IMR-90 (cell line): ENCODE results near the gene SERPINA5. TPM values are rescaled to one million over a fixed set of nuclear protein-coding genes. Genes with fewer than 3 reads are reported as not detected.

ENCODE experiments used
- ATAC-seq: fragments of 200-7000 bp; cut with Tn5 transposase; 2 replicates; pipeline ENCODE4 v1.9.1; 2020; ENCODE audit warnings: low read depth, mild to moderate bottlenecking, moderate library complexity
- BruUV-seq: library from RNA; stranded (reverse); fragments of 400-500 nt; replicated peaks from 2 replicates; lab custom pipeline; 2021; lab: Mats Ljungman, UMichigan
- CTCF ChIA-PET: fragments of 300-600 bp; formaldehyde crosslinking; extraction: SDS; loops from one replicate; lab custom pipeline; 2021; ENCODE audit warnings: antibody characterized with exemption; lab: Yijun Ruan, JAX
- POLR2A ChIA-PET: fragments of 300-600 bp; sonication (Branson Sonifier 250); formaldehyde crosslinking; loops from one replicate; lab custom pipeline; 2022; ENCODE audit warnings: antibody characterized with exemption; ENCODE audit not compliant: unreplicated experiment; lab: Charles Lee
- DNase-seq: peaks from one replicate; pipeline ENCODE4 v3.0.0; 2013
- H2AFZ ChIP-seq: replicated peaks from 2 replicates; pipeline ENCODE3; 2013; ENCODE audit warnings: low read length, mild to moderate bottlenecking; ENCODE audit not compliant: poor library complexity
- H2AK5ac ChIP-seq: 2 replicates; pipeline ENCODE4 v1.6.1; 2013; ENCODE audit warnings: low read depth, low read length, inconsistent platforms
- H2AK9ac ChIP-seq: replicated peaks from 2 replicates; pipeline ENCODE3; 2013; ENCODE audit warnings: mild to moderate bottlenecking, low read depth, low read length, moderate library complexity; ENCODE audit not compliant: poor library complexity
- H2BK120ac ChIP-seq: 2 replicates; pipeline ENCODE4 v1.6.1; 2013; ENCODE audit warnings: low read depth, low read length, inconsistent platforms
- H2BK15ac ChIP-seq: 3 replicates; pipeline ENCODE4 v1.6.1; 2013; ENCODE audit warnings: low read depth, low read length, inconsistent platforms
- H2BK20ac ChIP-seq: 2 replicates; pipeline ENCODE4 v1.6.1; 2013; ENCODE audit warnings: low read depth, mild to moderate bottlenecking, inconsistent platforms, low read length, moderate library complexity
- H2BK5ac ChIP-seq: 2 replicates; pipeline ENCODE4 v1.6.1; 2013; ENCODE audit warnings: mild to moderate bottlenecking, low read depth, low read length, inconsistent platforms; ENCODE audit not compliant: poor library complexity, severe bottlenecking
- H3K14ac ChIP-seq: replicated peaks from 2 replicates; pipeline ENCODE4 v1.6.1; 2013; ENCODE audit warnings: low read depth, low read length, inconsistent platforms
- H3K18ac ChIP-seq: 2 replicates; pipeline ENCODE4 v1.6.1; 2013; ENCODE audit warnings: low read depth, low read length, control low read depth
- H3K23ac ChIP-seq: 2 replicates; pipeline ENCODE4 v1.6.1; 2013; ENCODE audit warnings: low read depth, low read length, inconsistent platforms
- H3K27ac ChIP-seq: 2 replicates; pipeline ENCODE4 v1.5.1; 2013; ENCODE audit warnings: mild to moderate bottlenecking, control low read depth, low read length; ENCODE audit not compliant: insufficient read depth
- H3K27me3 ChIP-seq: 2 replicates; pipeline ENCODE4 v1.6.1; 2013; ENCODE audit warnings: low read length; ENCODE audit not compliant: control insufficient read depth, insufficient read depth
- H3K36me3 ChIP-seq: 2 replicates; pipeline ENCODE4 v1.6.1; 2013; ENCODE audit warnings: low read length, mixed read lengths; ENCODE audit not compliant: control insufficient read depth, insufficient read depth
- H3K4ac ChIP-seq: 2 replicates; pipeline ENCODE4 v1.6.1; 2013; ENCODE audit warnings: low read depth, low read length, inconsistent platforms
- H3K4me1 ChIP-seq: 2 replicates; pipeline ENCODE4 v1.6.1; 2013; ENCODE audit warnings: low read length, mixed read lengths; ENCODE audit not compliant: control insufficient read depth, insufficient read depth
- H3K4me2 ChIP-seq: 2 replicates; pipeline ENCODE4 v1.6.1; 2013; ENCODE audit warnings: low read depth, mild to moderate bottlenecking, control low read depth, low read length, moderate library complexity
- H3K4me3 ChIP-seq: 2 replicates; pipeline ENCODE4 v1.5.1; 2013; ENCODE audit warnings: low read depth, mild to moderate bottlenecking, control low read depth, low read length, moderate library complexity; ENCODE audit not compliant: insufficient read depth
- H3K56ac ChIP-seq: 2 replicates; pipeline ENCODE4 v1.6.1; 2013; ENCODE audit warnings: low read length, inconsistent platforms; ENCODE audit not compliant: insufficient read depth; ENCODE audit errors: extremely low read depth
- H3K79me1 ChIP-seq, 2 experiments: 2 replicates each; pipeline ENCODE4 v1.6.1; 2013; ENCODE audit warnings: low read length in 2 of 2, inconsistent platforms in 1 of 2, low read depth in 1 of 2
- H3K9ac ChIP-seq: 2 replicates; pipeline ENCODE4 v1.6.1; 2013; ENCODE audit warnings: low read depth, low read length, control low read depth
- H3K9me1 ChIP-seq: 2 replicates; pipeline ENCODE4 v1.6.1; 2013; ENCODE audit warnings: low read length, inconsistent platforms; ENCODE audit not compliant: insufficient read depth
- H3K9me3 ChIP-seq: 2 replicates; pipeline ENCODE4 v1.6.1; 2013; ENCODE audit warnings: low read length; ENCODE audit not compliant: control insufficient read depth, insufficient read depth
- H4K20me1 ChIP-seq: 2 replicates; pipeline ENCODE4 v1.6.1; 2013; ENCODE audit warnings: low read length, inconsistent platforms; ENCODE audit not compliant: insufficient read depth
- H4K5ac ChIP-seq: 2 replicates; pipeline ENCODE4 v1.6.1; 2013; ENCODE audit warnings: mild to moderate bottlenecking, low read depth, low read length, control low read depth
- H4K8ac ChIP-seq, 2 experiments: 2 replicates each; pipeline ENCODE4 v1.6.1; 2013; ENCODE audit warnings: low read depth in 2 of 2, low read length in 2 of 2, control low read depth in 1 of 2, inconsistent platforms in 1 of 2
- H4K91ac ChIP-seq: 2 replicates; pipeline ENCODE4 v1.6.1; 2013; ENCODE audit warnings: low read depth, low read length, inconsistent platforms; ENCODE audit not compliant: insufficient read depth
- BHLHE40 ChIP-seq: fragments of 150-350 bp; IDR thresholded peaks from 2 replicates; pipeline ENCODE4 v1.6.1; 2016; ENCODE audit warnings: mild to moderate bottlenecking, low read depth, low read length
- CEBPB ChIP-seq: IDR thresholded peaks from 2 replicates; pipeline ENCODE4 v1.6.1; 2012; ENCODE audit warnings: low read depth, low read length, improper control_type of control experiment
- CHD1 ChIP-seq: IDR thresholded peaks from 2 replicates; pipeline ENCODE4 v1.6.1; 2012; ENCODE audit warnings: low read depth, low read length, improper control_type of control experiment
- CTCF ChIP-seq: conservative IDR thresholded peaks from 2 replicates; pipeline ENCODE4 v1.5.1; 2012; ENCODE audit warnings: mild to moderate bottlenecking, low read depth, low read length, improper control_type of control experiment
- ELK1 ChIP-seq: fragments of 150-350 bp; IDR thresholded peaks from 2 replicates; pipeline ENCODE4 v1.6.1; 2016; ENCODE audit warnings: low read depth, mild to moderate bottlenecking, low read length, moderate library complexity, borderline replicate concordance
- FOS ChIP-seq: fragments of 150-350 bp; IDR thresholded peaks from 2 replicates; pipeline ENCODE4 v1.6.1; 2016; ENCODE audit warnings: low read depth, low read length
- MAFK ChIP-seq: IDR thresholded peaks from 2 replicates; pipeline ENCODE4 v1.6.1; 2012; ENCODE audit warnings: low read depth, low read length, improper control_type of control experiment
- MAZ ChIP-seq: IDR thresholded peaks from 2 replicates; pipeline ENCODE4 v1.6.1; 2012; ENCODE audit warnings: low read depth, mild to moderate bottlenecking, low read length, improper control_type of control experiment, moderate library complexity, borderline replicate concordance
- MXI1 ChIP-seq: IDR thresholded peaks from 2 replicates; pipeline ENCODE4 v1.6.1; 2012; ENCODE audit warnings: low read depth, mild to moderate bottlenecking, low read length, moderate library complexity, borderline replicate concordance
- NFE2L2 ChIP-seq: fragments of 150-350 bp; IDR thresholded peaks from 2 replicates; pipeline ENCODE4 v1.6.1; 2016; ENCODE audit warnings: low read depth, mild to moderate bottlenecking, low read length
- POLR2A ChIP-seq: IDR thresholded peaks from 2 replicates; pipeline ENCODE4 v1.6.1; 2012; ENCODE audit warnings: mild to moderate bottlenecking, low read depth, low read length
- RAD21 ChIP-seq: IDR thresholded peaks from 2 replicates; pipeline ENCODE4 v1.6.1; 2012; ENCODE audit warnings: low read length, improper control_type of control experiment
- RCOR1 ChIP-seq: IDR thresholded peaks from 2 replicates; pipeline ENCODE4 v1.6.1; 2012; ENCODE audit warnings: mild to moderate bottlenecking, low read length, improper control_type of control experiment; ENCODE audit not compliant: insufficient replicate concordance
- RFX5 ChIP-seq: IDR thresholded peaks from 2 replicates; pipeline ENCODE4 v1.8.0; 2012; ENCODE audit warnings: low read depth, mild to moderate bottlenecking, low read length, moderate library complexity
- SMC3 ChIP-seq: fragments of 150-350 bp; IDR thresholded peaks from 2 replicates; pipeline ENCODE4 v1.6.1; 2016; ENCODE audit warnings: low read depth, mild to moderate bottlenecking, antibody characterized with exemption, low read length, moderate library complexity
- USF2 ChIP-seq: fragments of 150-350 bp; IDR thresholded peaks from 2 replicates; pipeline ENCODE4 v1.6.1; 2017; ENCODE audit warnings: mild to moderate bottlenecking, antibody characterized with exemption, low read length, low read depth
- WGBS, 2 experiments: methylation state at CpG; one replicate each; pipeline versions ENCODE4 v1.1.5 to v1.1.7; 2013; ENCODE audit warnings: missing lambda C conversion rate in 2 of 2; ENCODE audit not compliant: insufficient read length in 1 of 2; ENCODE audit errors: extremely low coverage in 2 of 2; 5-methylcytosine and 5-hydroxymethylcytosine counted together
- dilution Hi-C: fragments of 300-500 bp; cut with HindIII; formaldehyde crosslinking; loops from one replicate; pipeline ENCODE4 v1.14.3; 2018; ENCODE audit warnings: low sequenced_read_pairs; ENCODE audit not compliant: unreplicated experiment
- in situ Hi-C: fragments of 300-500 bp; cut with MboI; formaldehyde crosslinking; loops from 3 replicates; pipeline ENCODE4 v1.14.3; 2019; ENCODE audit warnings: low sequenced_read_pairs, inconsistent platforms, mixed read lengths
- intact Hi-C: fragments of 100-400 bp; cut with micrococcal nuclease; formaldehyde crosslinking; loops from 2 replicates; pipeline ENCODE4 v1.10.0; 2022
- polyA plus RNA-seq, 3 experiments: library from polyadenylated mRNA; depleted of rRNA; stranded (reverse); fragments of >200 nt; gene quantifications; 2 replicates each; pipeline ENCODE4 v1.2.3, GENCODE V29; 2012; ENCODE audit warnings: low replicate concordance in 1 of 3
- total RNA-seq: library from RNA; depleted of rRNA; stranded (reverse); fragments of >200 nt; gene quantifications from 2 replicates; pipeline ENCODE4 v1.2.3, GENCODE V29; 2012

Gene SERPINA5
- total and polyA plus RNA-seq, 2 of the 4 experiments (the other 2 are of a cell fraction), result not detected

GRCh38 chr14:94539181-94539580 lies 42.0 kb upstream of the SERPINA5 start:
- TF ChIP-seq BHLHE40, result no peak
- TF ChIP-seq RAD21, result no peak
- TF ChIP-seq MAZ, result no peak
- no peak for TF ChIP-seq CTCF
- TF ChIP-seq ELK1, result no peak
- no peak for TF ChIP-seq RCOR1
- no peak for TF ChIP-seq FOS
- TF ChIP-seq POLR2A, result no peak
- TF ChIP-seq SMC3, result no peak
- TF ChIP-seq MXI1, result no peak
- no peak for TF ChIP-seq USF2
- TF ChIP-seq RFX5, result no peak
- TF ChIP-seq CHD1, result no peak
- no peak for TF ChIP-seq CEBPB
- TF ChIP-seq MAFK, result no peak
- TF ChIP-seq NFE2L2, result no peak
- Histone ChIP-seq H2AK5ac (no peak overlapping the region), H3K4ac (no peak overlapping the region), H4K91ac (no peak overlapping the region), H3K4me1 (no peaks in the 10 kb centered on the region), H4K8ac (no peak overlapping the region), H3K9me1 (no peaks in the 10 kb centered on the region), H3K56ac (no peak overlapping the region), H2BK120ac (no peak overlapping the region), H3K9me3 (no peaks in the 10 kb centered on the region), H3K9ac (no peak overlapping the region), H2AK9ac (no peak overlapping the region), H3K36me3 (no peaks in the 10 kb centered on the region), H2AFZ (no peak overlapping the region), H3K4me2 (no peak overlapping the region), H4K20me1 (no peaks in the 10 kb centered on the region), H2BK20ac (no peak overlapping the region), H3K27ac (no peak overlapping the region), H3K4me3 (no peak overlapping the region), H2BK15ac (no peak overlapping the region), H3K18ac (no peak overlapping the region), H4K5ac (no peak overlapping the region), H3K14ac (no peak overlapping the region), H3K23ac (no peak overlapping the region), H3K79me1 (no peaks in the 10 kb centered on the region), H3K27me3 (no peaks in the 10 kb centered on the region), H2BK5ac (no peak overlapping the region)
- ATAC-seq (no peak), DNase-seq (no peak)
- 10% methylated on average over 2 of the region's 7 CpGs; no CpG with 5 or more reads in 1 of the 2 experiments for WGBS, 2 experiments
- dilution Hi-C loops (no loop called here), intact Hi-C loops (no loop called here), in situ Hi-C loops (no loop called here)
- CTCF ChIA-PET, result no interaction called here
- BruUV-seq, result no TSS peak
- POLR2A ChIA-PET, result no interaction called here
